RWPE2 (cell line): Measurements from ENCODE around the gene LGALS1.

ENCODE experiments used
- ATAC-seq: fragments of 200-7000 bp; cut with Tn5 transposase; 3 replicates; pipeline ENCODE4 v1.9.1; 2021; ENCODE audit warnings: low read depth
- DNase-seq: peaks from one replicate; pipeline ENCODE4 v3.0.0-alpha.2; 2020; ENCODE audit warnings: low spot score
- H3K27ac ChIP-seq: fragments of 450-650 bp; 2 replicates; pipeline ENCODE4 v1.5.1; 2017; ENCODE audit warnings: mild to moderate bottlenecking; ENCODE audit not compliant: poor library complexity, severe bottlenecking
- H3K27me3 ChIP-seq: fragments of 250-450 bp; sonication (Bioruptor Pico); 2 replicates; pipeline ENCODE4 v1.5.1; 2021; ENCODE audit warnings: mild to moderate bottlenecking, moderate library complexity; ENCODE audit not compliant: insufficient read depth, poor library complexity, severe bottlenecking
- H3K36me3 ChIP-seq: fragments of 250-450 bp; sonication (Bioruptor Pico); 2 replicates; pipeline ENCODE4 v1.5.1; 2020; ENCODE audit warnings: low read depth, mild to moderate bottlenecking, moderate library complexity
- H3K4me1 ChIP-seq: fragments of 250-450 bp; sonication (Bioruptor Pico); 2 replicates; pipeline ENCODE4 v1.5.1; 2021; ENCODE audit warnings: mild to moderate bottlenecking, moderate library complexity; ENCODE audit not compliant: insufficient read depth, poor library complexity, severe bottlenecking
- H3K4me3 ChIP-seq: fragments of 250-450 bp; sonication (Bioruptor Pico); 2 replicates; pipeline ENCODE4 v1.5.1; 2021; ENCODE audit warnings: mild to moderate bottlenecking, moderate library complexity; ENCODE audit not compliant: severe bottlenecking
- H3K9me3 ChIP-seq: fragments of 250-450 bp; sonication (Bioruptor Pico); 2 replicates; pipeline ENCODE4 v1.5.1; 2021; ENCODE audit warnings: mild to moderate bottlenecking, moderate library complexity; ENCODE audit not compliant: severe bottlenecking
- CTCF ChIP-seq: fragments of 450-650 bp; IDR thresholded peaks from one replicate; pipeline ENCODE4 v1.5.1; 2017; ENCODE audit warnings: mild to moderate bottlenecking, moderate library complexity; ENCODE audit not compliant: poor library complexity, severe bottlenecking

The LGALS1 gene

GRCh38 chr22:37662039-37662438 is 13.4 kb upstream of the LGALS1 start:
- TF ChIP-seq CTCF = no peak
- Histone ChIP-seq H3K4me3 (no peak overlapping the region), H3K36me3 (peaks cover 13% of the 10 kb centered on the region), H3K4me1 (peaks cover 3% of the 10 kb centered on the region), H3K9me3 (no peaks in the 10 kb centered on the region), H3K27ac (no peak overlapping the region), H3K27me3 (no peaks in the 10 kb centered on the region)
- no peak for ATAC-seq
- DNase-seq = no peak

GRCh38 chr22:37663521-37664140 is 11.8 kb upstream of the LGALS1 start:
- no peak for DNase-seq
- H3K27ac ChIP-seq = no peak overlapping the region
- H3K4me1 ChIP-seq = peaks cover 3% of the 10 kb centered on the region
- H3K4me3 ChIP-seq = no peak overlapping the region
- peaks cover 14% of the 10 kb centered on the region for H3K36me3 ChIP-seq
- ATAC-seq = no peak
- no peaks in the 10 kb centered on the region for H3K9me3 ChIP-seq
- TF ChIP-seq CTCF = no peak
- no peaks in the 10 kb centered on the region for H3K27me3 ChIP-seq

GRCh38 chr22:37664249-37665101 is 11.0 kb upstream of the LGALS1 start:
- Histone ChIP-seq H3K4me1 (peaks cover 3% of the 10 kb centered on the region), H3K27me3 (no peaks in the 10 kb centered on the region), H3K4me3 (no peak overlapping the region), H3K9me3 (no peaks in the 10 kb centered on the region), H3K27ac (no peak overlapping the region), H3K36me3 (peaks cover 14% of the 10 kb centered on the region)
- no peak for TF ChIP-seq CTCF
- DNase-seq (no peak), ATAC-seq (no peak)

- no peak for TF ChIP-seq CTCF
- Histone ChIP-seq H3K27me3 (no peaks in the 10 kb centered on the region), H3K9me3 (no peaks in the 10 kb centered on the region), H3K4me3 (no peak overlapping the region), H3K27ac (no peak overlapping the region), H3K36me3 (peaks cover 14% of the 10 kb centered on the region), H3K4me1 (no peaks in the 10 kb centered on the region)
- ATAC-seq (no peak), DNase-seq (no peak)
Measured at GRCh38 chr22:37665487-37665886, 9.9 kb upstream of the LGALS1 start.

GRCh38 chr22:37669586-37669985 is 5.8 kb upstream of the LGALS1 start:
- peaks cover 2% of the 10 kb centered on the region for H3K4me1 ChIP-seq
- no peak overlapping the region for H3K27ac ChIP-seq
- TF ChIP-seq CTCF = no peak
- peaks cover 14% of the 10 kb centered on the region for H3K36me3 ChIP-seq
- no peak overlapping the region for H3K4me3 ChIP-seq
- no peak for ATAC-seq
- DNase-seq = no peak
- H3K9me3 ChIP-seq = no peaks in the 10 kb centered on the region
- H3K27me3 ChIP-seq = no peaks in the 10 kb centered on the region
